Medulla oblongata (tissue), 1 donor: Measurements from ENCODE around the gene TMPRSS9.

Experiments used
- DNase-seq: peaks from one replicate; pipeline ENCODE4 v3.0.0-alpha.2; 2015; ENCODE audit errors: extremely low spot score

TMPRSS9 gene

DNA sequence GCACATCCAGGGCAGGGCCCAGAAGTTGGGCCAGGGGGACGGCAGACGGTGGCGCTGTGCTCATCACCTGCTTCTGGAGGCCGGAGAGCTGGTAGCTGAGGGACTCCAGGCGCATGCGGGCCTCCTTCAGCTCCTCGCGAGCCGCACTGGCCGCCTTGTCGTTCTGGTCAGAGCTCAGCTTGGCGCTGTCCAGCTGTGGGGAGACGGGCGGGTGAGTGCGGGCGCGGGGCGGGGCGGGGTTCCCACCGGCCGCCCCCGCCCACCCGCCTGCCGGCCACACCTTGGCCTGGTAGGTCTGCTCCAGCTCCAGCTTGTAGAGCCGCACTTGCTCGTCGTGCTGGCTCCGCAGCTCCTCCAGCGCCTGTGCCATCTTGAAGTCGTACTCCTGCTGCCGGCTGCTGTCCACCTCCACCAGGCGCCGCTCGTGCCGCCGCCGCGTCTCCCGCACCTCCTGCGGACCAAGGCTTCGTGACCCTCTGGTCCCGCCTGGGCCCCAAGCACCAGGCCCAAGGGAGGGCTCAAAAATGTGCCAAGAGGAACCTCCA, 74.7 kb downstream of the TMPRSS9 start:
- no peak for DNase-seq

DNA sequence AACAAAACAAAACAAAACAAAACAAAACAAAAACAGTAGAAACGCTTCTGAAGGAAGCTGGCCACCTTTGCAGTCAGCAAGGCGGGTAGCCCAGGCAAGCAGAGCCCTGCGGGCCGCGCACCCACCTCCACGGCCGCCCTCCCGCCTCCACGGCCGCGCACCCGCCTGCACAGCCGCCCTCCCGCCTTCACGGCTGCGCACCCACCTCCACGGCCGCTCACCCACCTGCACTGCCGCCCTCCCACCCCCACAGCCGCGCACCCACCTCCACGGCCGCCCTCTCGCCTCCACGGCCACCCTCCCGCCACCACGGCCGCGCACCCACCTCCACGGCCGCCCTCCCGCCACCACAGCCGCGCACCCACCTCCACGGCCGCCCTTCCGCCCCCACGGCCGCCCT, 76.3 kb downstream of the TMPRSS9 start:
- DNase-seq, result no peak

DNA sequence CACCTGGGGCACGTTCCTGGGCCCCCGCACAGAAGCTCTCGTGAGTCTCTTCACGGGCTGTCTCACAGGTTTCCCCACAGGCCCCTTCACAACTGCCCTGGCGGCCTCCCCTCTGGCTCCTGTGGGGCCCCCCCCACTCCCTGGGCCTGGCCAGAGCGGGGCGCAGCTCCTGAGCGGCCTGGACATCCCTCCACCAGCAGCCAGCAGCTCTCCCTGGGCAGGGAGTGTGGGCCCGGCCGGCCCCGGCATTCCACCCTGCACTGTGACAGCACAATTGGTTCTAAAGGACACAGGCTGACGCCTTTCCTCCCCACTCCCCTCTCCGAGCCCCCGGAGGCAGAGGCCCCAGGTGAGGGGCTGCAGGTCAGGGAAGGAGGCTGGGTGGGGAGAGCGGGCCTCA, 76.9 kb downstream of the TMPRSS9 start:
- no peak for DNase-seq

DNA sequence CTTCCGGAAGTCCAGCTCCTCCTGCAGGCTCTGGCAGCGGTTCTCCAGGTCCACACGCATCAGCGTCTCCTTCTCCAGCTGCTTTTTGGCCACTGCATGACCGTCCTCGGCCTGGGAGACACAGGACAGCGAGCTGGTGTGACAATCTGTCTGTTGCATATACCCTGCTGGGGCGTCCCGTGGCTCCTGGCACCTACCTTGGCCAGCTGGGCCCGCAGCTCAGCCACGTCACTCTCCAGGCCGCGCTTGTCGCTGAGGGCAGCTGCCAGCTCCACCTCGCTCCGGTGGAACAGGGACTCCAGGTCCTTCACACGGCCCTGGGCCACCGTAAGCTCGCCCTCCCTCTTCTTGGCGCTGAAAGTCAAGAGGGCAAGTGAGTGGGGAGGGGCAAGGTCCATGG, 78.1 kb downstream of the TMPRSS9 start:
- DNase-seq, result no peak

DNA sequence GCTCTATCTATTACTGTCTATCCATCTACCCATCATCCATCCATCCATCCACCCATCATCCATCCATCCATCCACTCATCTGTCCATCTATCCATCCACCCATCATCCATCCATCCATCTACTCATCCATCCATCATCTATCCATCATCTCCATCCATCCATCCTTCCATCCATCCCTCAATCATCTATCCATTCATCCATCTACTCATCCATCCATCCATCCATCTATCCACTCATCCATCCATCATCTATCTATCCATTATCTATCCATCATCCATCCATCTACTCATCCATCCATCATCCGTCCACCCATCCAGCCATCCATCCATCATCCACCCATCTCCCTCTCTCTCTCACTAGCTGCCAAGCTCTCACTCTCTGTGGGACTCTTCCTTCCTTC, 80.5 kb downstream of the TMPRSS9 start:
- no peak for DNase-seq

DNA sequence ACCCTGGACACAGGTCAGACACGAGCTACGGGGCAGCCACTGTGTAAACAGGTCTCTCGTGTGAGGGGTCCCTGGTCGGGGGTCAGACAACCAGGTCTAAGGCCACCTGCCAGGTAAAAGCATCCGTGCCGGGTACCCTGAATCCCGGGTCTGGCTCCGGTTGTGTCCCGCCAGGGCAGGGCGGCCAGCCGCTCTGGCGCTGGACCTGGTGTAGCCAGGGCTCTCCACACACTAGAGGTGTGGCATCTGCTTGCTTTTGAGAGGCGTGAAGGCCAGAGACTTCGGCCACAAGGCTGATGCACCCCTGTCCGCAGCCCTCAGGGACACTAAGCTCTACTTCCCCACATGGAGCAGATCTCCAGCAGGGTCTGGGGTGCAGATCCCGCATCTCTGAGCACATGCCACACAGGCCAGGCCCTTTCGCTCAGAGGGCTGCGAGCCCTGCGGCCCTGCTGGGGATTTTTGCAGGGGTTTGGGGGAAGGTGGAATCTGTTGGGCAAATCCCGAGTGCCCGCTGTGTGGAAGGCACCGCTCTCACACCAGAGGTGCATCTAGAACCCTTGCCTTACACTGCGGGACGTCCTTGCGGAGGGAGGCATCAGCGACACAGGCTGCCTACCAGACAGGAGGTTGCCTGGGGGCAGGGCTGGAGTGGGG, 81.2 kb downstream of the TMPRSS9 start:
- no peak for DNase-seq

DNA sequence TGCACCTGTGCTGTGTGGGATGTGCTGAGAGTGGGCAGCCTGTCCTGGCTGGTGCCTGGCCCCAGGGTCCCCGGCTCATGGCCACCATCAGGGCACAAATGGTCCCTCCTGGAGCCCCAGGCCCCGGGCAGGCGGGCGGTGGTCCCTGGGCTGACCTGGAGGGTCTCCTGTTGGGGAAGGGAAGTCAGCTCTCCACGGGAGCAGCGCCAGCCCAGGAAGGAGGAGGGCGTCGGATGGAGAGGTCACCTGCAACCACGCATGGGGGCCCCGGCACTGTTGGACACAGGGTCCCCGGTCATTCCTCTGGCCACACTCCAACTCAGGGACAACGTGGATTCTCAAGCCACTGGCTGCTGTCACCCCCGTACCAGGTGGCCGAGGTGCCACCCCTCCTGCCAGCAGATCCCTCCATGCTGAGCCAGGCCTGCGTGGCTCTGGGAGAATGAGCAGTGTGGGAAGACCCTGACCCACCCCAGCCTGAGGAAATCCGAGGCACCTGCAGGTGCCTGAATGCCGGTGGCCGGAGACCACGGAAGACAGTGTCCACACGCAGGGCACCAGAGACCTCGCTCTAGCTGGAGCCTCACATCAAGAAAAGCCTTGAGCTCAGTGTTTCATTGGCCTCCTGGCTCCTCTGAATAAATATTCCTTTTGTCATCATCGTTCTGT, 83.2 kb downstream of the TMPRSS9 start:
- DNase-seq, result no peak

DNA sequence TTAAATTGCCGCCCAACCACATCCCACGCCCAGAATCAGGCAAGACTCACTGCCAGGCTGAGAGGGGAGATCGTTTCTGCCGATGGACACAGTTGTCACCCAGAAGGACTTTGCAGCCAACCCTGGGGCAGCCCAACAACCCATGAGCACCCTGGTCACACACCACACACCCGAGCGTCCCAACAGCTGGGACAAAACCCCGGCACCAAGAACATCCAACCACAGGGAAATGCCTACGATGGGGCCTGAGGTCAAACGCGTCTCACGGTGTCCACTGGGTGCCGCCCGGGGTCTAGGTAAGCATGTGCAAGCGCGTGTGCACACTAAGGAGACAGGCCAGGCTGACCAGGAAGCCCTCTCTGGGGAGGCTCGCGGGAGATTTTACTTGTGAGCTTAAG, 83.7 kb downstream of the TMPRSS9 start:
- DNase-seq, result no peak

DNA sequence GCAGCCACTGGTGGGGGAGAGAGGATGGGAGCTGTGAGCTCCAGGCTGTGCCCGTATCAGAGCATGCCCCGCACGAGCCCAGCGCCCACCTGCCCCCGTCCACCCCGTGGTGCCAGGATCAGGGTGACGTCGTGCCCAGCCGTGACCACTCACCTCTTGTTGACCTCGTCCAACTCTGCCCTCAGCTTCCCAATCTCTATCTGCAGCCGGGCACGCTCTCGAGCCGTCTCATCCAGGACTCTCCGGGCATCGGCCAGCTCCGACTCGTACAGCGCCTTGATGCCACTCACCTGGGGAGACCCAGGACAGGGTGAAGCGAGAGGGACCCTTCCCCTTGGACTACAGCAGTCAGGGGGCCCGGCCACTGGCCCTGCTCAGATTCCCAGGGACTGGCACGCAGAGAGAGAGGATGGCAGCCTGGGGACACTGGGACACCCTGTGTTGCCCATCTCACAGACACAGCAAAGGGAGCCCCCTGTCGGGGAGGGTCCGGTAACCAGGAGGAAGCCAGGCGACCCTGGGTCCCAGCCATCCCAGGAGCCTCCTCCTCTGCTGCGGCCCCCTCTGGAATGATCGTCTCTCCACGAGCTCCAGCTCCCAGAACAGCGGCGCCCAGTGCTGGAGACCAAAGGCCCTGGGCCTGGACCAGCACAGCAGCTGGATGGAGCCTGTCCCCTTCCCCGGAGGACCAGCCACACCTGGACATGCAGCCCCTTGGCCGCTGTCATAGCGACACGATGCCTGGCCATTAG, 84.4 kb downstream of the TMPRSS9 start:
- DNase-seq, result no peak

DNA sequence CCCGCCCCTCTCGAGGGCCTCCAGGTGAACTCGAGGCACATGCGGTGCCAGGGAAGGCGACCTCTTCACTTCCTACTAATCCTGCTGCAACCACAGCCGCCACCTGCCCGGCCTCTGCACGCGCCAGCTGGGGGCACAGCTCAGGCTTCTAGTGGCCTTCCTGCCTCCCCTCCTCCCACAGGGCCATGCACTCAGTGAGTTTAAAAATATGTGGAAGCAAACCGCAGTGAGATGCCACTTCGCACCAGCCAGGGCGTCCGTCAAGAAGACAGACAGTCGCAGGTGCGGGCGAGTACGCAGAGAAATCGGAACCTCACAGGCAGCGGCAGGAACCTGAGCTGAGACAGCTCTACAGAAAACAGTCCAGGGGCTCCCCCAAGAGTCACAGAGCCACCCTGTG, 86.3 kb downstream of the TMPRSS9 start:
- DNase-seq, result no peak

DNA sequence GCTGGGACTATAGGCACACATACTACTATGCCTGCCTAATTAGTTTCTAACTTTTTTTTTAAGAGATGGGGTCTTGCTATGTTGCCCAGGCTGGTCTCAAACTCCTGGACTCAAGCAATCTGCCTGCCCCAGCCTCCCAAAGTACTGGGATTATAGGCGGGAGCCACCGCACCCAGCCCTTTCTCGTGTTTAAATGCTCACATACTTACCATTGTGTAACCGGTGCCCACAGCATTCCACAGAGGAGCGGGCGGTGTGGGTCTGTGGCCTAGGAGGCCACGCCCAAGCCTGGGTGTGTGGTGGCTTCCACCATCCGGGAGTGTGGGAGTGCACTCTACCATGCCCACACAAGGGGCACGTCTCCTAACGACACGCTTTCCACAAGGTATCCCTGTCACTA, 89.0 kb downstream of the TMPRSS9 start:
- DNase-seq, result no peak

DNA sequence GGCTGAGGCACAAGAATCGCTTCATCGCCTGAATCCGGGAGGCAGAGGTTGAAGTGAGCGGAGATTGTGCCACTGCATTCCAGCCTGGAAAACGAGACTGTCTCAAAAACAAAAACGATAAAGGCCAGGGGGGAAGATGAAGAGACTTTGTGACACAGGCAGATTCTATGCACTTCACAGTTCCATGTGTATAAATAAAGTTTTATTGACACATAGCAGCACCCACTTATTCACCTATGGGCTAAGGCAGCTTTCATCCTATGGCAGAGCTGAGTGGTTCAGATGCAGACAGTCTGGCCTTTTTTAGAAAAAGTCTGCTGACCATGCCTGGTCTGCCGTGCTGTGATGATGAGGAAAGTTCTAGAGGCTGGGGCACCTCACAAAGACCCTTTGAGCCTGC, 91.1 kb downstream of the TMPRSS9 start:
- no peak for DNase-seq

DNA sequence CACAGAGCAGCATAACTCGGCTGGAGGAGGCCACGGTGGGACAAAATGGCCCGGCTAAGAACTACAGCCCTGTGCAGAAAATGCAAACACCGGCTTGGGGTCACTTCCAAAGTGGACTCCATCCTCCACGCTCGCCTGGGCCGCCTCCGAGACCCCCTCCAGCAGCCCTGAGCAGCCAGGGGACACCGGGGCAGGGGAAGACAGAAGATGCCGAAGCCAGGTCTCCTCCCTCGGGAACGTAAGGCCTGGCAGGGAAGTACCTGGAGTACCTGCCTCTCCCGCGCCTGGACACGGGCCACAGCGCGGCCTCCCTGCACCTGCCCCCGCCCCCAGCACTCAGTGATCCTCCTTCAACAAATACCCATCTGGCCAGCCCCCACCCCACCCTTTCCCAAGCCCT, 91.7 kb downstream of the TMPRSS9 start:
- no peak for DNase-seq

DNA sequence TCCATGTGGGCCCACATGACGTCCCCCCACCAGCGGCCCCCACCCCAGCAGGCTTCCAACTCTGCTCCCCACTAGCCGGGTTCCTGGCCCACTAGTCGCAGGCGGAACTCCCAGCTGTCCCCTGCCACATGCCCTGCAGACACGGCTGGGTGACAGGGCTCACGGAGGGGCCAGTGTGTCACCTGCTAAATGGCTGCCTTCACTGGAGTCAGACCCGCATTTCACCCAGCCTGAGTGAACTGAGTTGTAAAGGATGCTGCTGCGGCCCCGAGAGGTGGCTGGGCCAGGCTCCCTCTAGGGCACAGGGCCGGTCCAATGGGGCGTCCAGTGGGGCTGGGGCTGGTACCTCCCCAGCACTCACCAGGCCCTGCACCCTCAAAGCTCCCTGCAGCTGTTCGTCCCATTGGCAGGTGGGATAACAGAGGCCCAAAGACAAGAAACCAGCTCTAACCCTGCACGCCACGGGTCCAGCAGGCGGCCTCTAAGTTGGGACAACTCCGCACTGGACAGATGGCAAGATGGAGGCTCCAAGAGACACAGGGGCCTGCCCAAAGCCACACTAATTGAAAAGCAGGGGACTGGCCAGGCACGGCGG, 93.5 kb downstream of the TMPRSS9 start:
- no peak for DNase-seq

DNA sequence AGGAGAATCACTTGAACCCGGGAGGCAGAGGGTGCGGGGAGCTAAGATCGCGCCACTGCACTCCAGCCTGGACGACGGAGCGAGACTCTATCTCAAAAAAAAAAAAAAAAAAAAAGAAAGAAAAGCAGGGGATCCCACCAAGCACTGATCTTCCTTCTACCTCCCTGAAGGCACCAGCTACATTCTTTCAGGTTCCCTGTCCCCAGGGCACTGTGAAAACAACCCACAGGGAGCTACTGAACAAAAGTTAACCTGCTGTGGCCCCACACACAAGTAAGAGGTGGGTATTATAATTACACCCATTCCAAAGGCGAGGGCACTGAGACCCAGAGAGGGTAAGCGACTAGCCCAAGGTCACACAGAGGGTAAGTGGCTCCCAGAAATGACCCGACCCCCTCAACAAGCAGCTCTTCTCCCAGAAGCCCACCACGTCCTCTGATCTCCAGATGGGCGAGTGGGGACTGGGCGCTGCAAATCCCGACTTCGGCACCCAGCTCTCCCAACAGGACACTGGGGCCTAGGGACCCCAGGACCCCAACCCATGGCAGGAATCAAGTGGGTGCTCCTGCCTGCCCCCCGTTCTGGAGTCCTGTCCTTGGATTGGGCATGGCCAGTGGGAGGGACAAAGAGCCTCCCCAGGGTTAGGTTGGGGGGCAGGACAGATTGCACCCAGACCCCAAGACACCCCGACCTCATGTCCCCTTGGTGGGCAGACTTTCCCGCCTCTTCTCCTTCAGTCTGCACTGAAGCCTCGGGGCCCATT, 94.3 kb downstream of the TMPRSS9 start:
- DNase-seq, result no peak

DNA sequence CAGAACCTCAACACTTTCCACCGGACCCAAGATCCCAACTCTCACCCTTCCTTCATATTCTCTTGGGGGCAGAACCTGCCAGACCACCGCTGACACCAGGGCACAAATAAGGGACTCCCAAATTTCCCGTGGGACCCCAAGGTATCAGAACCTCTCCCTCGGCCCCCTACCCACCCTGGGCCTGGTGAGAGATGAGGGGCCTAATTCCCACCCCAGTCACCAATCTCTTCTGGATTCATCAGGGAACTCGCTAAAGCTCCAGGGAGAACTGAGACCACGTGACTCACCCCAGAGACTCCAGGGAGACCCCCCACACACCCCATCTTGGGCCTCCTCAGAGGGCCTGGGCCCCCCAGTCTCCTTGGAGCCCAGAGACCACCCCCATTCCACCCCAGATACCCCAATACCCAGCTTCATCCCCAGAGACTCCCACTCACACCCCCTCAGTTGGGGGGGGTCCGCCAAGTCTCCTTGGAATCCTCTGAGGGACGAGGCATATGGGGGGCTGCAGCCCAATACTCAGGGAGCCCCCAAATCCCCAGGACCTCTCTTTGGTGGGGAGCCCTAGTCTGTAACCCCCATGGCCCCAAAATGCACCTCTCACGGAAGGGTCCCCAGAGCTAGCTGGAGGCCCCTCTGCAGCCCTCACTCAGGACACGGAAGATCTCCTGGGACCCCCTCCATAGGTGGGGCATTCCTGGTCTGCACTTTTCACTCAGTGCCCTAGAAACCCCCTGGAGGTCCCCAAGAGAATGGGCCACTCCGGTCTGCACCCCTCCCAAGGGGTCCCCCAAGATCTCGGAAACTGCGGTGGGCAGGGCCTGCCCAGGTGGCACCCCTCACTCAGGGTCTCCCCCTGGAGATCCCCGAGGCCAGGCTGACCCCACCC, 95.1 kb downstream of the TMPRSS9 start:
- no peak for DNase-seq

DNA sequence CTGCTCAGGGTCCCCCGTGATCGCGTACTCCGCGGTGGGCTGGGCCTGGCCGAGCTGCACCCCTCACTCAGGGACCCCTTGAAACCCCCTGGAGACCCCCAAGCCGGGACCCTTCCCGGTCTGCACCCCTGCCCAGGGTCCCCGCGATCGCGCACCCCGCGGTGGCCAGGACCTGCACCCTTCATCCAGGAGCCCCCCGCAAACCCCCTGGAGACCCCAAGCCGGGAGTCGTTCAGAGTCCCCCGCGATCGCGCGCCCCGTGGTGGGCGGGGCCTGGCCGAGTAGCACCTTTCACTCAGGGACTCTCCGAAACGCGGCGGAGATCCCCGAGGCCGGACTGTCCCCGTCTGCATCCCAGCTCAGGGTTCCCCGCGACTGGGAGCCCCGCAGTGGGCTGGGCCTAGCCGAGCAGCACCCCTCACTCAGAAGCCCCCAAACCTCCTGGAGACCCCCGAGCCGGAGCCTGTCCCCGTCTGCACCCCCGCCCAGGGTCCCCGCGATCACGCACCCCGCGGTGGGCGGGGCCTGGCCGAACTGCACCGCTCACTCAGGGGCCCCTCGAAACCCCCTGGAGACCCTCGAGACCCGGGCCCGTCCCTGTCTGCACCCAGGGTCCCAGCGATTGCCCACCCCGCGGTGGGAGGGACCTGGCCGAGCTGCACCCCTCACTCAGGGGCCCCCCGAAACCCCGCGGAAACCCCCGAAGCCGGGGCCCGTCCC, 95.9 kb downstream of the TMPRSS9 start:
- DNase-seq, result no peak

DNA sequence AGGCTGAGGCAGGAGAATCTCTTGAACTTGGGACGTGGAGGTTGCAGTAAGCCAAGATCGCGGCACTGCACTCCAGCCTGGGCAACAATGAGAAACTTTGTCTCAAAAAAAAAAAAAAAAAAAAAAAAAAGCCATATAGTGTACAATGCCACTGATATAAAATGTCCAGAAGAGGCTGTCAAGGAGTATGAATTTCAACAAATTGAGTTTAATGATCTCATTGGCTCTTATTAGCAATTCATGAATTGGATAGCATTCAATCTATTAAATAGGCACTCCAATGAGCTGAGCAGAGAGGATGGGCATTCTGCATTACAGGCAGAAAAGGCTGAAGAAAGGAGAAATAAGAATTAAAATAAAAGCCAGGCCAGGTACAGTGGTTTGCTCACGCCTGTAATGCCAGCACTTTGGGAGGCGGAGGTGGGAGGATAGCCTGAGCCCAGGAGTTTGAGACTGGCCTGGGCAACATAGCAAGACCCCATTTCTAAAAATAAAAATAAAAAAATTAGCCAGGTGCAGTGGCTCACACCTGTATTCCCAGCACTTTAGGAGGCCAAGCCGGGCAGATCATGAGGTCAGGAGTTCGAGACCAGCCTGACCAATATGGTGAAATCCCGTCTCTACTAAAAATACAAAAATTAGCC, 97.5 kb downstream of the TMPRSS9 start:
- no peak for DNase-seq

DNA sequence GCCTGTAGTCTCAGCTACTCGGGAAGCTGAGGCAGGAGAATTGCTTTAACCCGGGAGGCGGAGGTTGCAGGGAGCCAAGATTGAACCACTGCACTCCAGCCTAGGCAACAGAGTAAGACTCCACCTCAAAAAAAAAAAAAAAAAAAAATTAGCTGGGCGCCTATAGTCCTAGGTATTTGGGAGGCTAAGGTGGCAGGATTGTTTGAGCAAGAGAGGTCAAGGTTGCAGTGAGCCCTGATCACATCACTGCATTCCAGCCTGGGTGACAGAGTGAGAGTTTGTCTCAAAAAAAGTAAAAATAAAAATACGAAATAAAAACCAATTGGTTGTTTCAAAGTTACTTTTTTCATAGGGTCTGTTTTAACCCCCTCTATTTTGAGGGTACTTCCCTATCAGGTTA, 98.0 kb downstream of the TMPRSS9 start:
- DNase-seq, result no peak
